Activated CD8-positive, alpha-beta memory T cell treated with anti-CD3 and anti-CD28 coated beads, Interleukin-2, amount 50 U/mL, for 24 hours (primary cell): ENCODE data around the gene FER.

Experiments used
- DNase-seq: peaks from one replicate; pipeline ENCODE4 v3.0.0-alpha.2; 2020; ENCODE audit errors: extremely low read depth

Gene FER

GRCh38 chr5:109242518-109242917, 494.8 kb downstream of the FER start:
- no peak for DNase-seq

- no peak for DNase-seq
Measured at GRCh38 chr5:109246395-109246794, 498.7 kb downstream of the FER start.
